T-cell (primary cell): ENCODE data around the gene KRTAP10-9. TPM values are rescaled to one million over a fixed set of nuclear protein-coding genes. Genes with fewer than 3 reads are reported as not detected.
A peak's percentile ranks its signal among the peaks of the same experiment; 100 is the strongest.
"Not testable (repeated sequence)": the region's sequence is repeated elsewhere in the genome, so short reads cannot be mapped to it uniquely, and the experiment has no call there.

Source experiments
- ATAC-seq, 4 experiments: fragments of 200-7000 bp in 3 of 4; fragments of 150-1000 bp in 1 of 4; cut with Tn5 transposase; replicated peaks in 1 of 4; 1 replicate in 3 of 4; 2 replicates in 1 of 4; pipeline ENCODE4 v1.10.0; 2021; ENCODE audit warnings: moderate library complexity in 3 of 4, mild to moderate bottlenecking in 2 of 4, moderate number of reproducible peaks in 1 of 4
- CTCF ChIA-PET, 2 donors: fragments of 300-600 bp; sonication (Branson Sonifier 250); formaldehyde crosslinking; loops; one replicate each; lab custom pipeline; 2022; ENCODE audit warnings: antibody characterized with exemption in 2 of 2; lab: Charles Lee
- POLR2A ChIA-PET, 2 donors: fragments of 300-600 bp; sonication (Branson Sonifier 250); formaldehyde crosslinking; loops; one replicate each; lab custom pipeline; 2022; ENCODE audit warnings: antibody characterized with exemption in 2 of 2; lab: Charles Lee
- DNase-seq, 35 experiments: peaks; one replicate each; pipeline versions ENCODE4 v3.0.0 to v3.0.0-alpha.2; 2013 to 2023
- H3K27ac ChIP-seq: one replicate; pipeline ENCODE4 v1.5.1; 2013; ENCODE audit warnings: low read length
- H3K27me3 ChIP-seq, 2 experiments: replicated peaks in 1 of 2; 1 replicate in 1 of 2; 2 replicates in 1 of 2; pipeline versions ENCODE4 v1.6.1 to v1.7.0; 2013; ENCODE audit warnings: low read length in 1 of 2, mixed read lengths in 1 of 2; ENCODE audit not compliant: control insufficient read depth in 2 of 2, insufficient read depth in 2 of 2; ENCODE audit errors: extremely low read depth in 1 of 2
- H3K36me3 ChIP-seq, 2 donors: 1 replicate in 1 of 2; 2 replicates in 1 of 2; pipeline versions ENCODE4 v1.6.1 to v1.7.0; 2013; ENCODE audit warnings: low read length in 1 of 2; ENCODE audit not compliant: control insufficient read depth in 2 of 2, insufficient read depth in 1 of 2; ENCODE audit errors: extremely low read depth in 1 of 2
- H3K4me1 ChIP-seq, 2 experiments: 1 replicate in 1 of 2; 2 replicates in 1 of 2; pipeline versions ENCODE4 v1.6.1 to v1.7.0; 2013; ENCODE audit warnings: low read length in 2 of 2, mixed read lengths in 1 of 2; ENCODE audit not compliant: insufficient read depth in 2 of 2, control insufficient read depth in 1 of 2; ENCODE audit errors: extremely low read depth in 1 of 2
- H3K4me3 ChIP-seq, 2 donors: 1 replicate in 1 of 2; 2 replicates in 1 of 2; pipeline versions ENCODE4 v1.5.1 to v1.7.0; 2013; ENCODE audit warnings: mild to moderate bottlenecking in 2 of 2, low read length in 1 of 2, moderate library complexity in 1 of 2; ENCODE audit not compliant: control insufficient read depth in 1 of 2; ENCODE audit errors: extremely low read depth in 1 of 2
- H3K9me3 ChIP-seq: 2 replicates; pipeline ENCODE4 v1.7.0; 2013
- H3K27ac Mint-ChIP-seq, 2 donors: one replicate each; pipeline ENCODE4 v1.8.0; 2020 to 2021; ENCODE audit warnings: mild to moderate bottlenecking in 2 of 2, mixed read lengths in 2 of 2
- H3K27me3 Mint-ChIP-seq, 2 donors: one replicate each; pipeline ENCODE4 v1.8.0; 2021 to 2022; ENCODE audit warnings: mixed read lengths in 2 of 2
- H3K36me3 Mint-ChIP-seq: one replicate; pipeline ENCODE4 v1.8.0; 2021; ENCODE audit warnings: mixed read lengths
- H3K4me1 Mint-ChIP-seq, 3 donors: one replicate each; pipeline ENCODE4 v1.8.0; 2020 to 2022; ENCODE audit warnings: mixed read lengths in 3 of 3, mild to moderate bottlenecking in 1 of 3
- H3K4me3 Mint-ChIP-seq, 3 donors: one replicate each; pipeline ENCODE4 v1.8.0; 2020 to 2022; ENCODE audit warnings: mild to moderate bottlenecking in 3 of 3, mixed read lengths in 3 of 3, moderate library complexity in 3 of 3
- H3K9me3 Mint-ChIP-seq, 3 donors: one replicate each; pipeline ENCODE4 v1.8.0; 2020 to 2022; ENCODE audit warnings: mixed read lengths in 3 of 3
- WGBS: methylation state at CpG from one replicate; pipeline ENCODE4 v1.1.5; 2013; ENCODE audit warnings: missing lambda C conversion rate; ENCODE audit not compliant: insufficient coverage; 5-methylcytosine and 5-hydroxymethylcytosine counted together
- total RNA-seq, 35 experiments: library from RNA in 6 of 35; stranded (reverse) in 6 of 35; fragments of 120-200 nt in 1 of 35; gene quantifications; one replicate each; pipeline versions ENCODE4 v1.2.1 to v1.2.4 and lab custom pipeline; 2013 to 2026

Gene KRTAP10-9, protein sequence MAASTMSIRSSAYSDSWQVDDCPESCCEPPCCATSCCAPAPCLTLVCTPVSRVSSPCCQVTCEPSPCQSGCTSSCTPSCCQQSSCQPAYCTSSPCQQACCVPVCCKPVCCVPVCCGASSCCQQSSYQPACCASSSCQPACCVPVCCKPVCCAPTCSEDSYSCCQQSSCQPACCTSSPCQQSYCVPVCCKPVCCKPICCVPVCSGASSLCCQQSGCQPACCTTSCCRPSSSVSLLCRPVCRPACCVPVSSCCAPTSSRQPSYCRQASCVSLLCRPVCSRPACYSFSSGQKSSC
- total RNA-seq (not detected), total RNA-seq (lab: John Stamatoyannopoulos, UW) (0 to 0.10 (median 0) reads per million in 29 experiments)
- total RNA-seq (2013), result not detected

GRCh38 chr21:44626673-44627143 lies at the start of gene KRTAP10-9:
Gene KRTAP10-9, plus strand, starts transcription at chr21:44627093. Its CDS starts 79 bp downstream, at chr21:44627172.
- Histone ChIP-seq H3K27me3 (no peaks in the 10 kb centered on the region), H3K9me3 (peaks cover 4% of the 10 kb centered on the region), H3K36me3 (no peaks in the 10 kb centered on the region), H3K4me1 (peaks cover 9 to 58% of the 10 kb centered on the region in 2 experiments), H3K4me3 (no peak within 1 kb of the TSS), H3K27ac (no peak within 1 kb of the TSS)
- peak within 1 kb of the TSS in 1 of 2 donors; percentile 28 for H3K27ac Mint-ChIP-seq
- DNase-seq (no peak), ATAC-seq (no peak)
- POLR2A ChIA-PET, result no interaction called here
- H3K27me3 Mint-ChIP-seq, result no peaks in the 10 kb centered on the region
- peaks cover 28% of the 10 kb centered on the region for H3K36me3 Mint-ChIP-seq
- peaks cover 35 to 49% (median 40%) of the 10 kb centered on the region in 3 donors for H3K9me3 Mint-ChIP-seq
- CTCF ChIA-PET, result no interaction called here
- WGBS, result 53% methylated on average over 5 of the region's 7 CpGs
- H3K4me3 Mint-ChIP-seq, result peak within 1 kb of the TSS in 1 of 3 donors; percentile 17
- H3K4me1 Mint-ChIP-seq, result peaks cover 15 to 32% (median 31%) of the 10 kb centered on the region in 3 donors

DNA sequence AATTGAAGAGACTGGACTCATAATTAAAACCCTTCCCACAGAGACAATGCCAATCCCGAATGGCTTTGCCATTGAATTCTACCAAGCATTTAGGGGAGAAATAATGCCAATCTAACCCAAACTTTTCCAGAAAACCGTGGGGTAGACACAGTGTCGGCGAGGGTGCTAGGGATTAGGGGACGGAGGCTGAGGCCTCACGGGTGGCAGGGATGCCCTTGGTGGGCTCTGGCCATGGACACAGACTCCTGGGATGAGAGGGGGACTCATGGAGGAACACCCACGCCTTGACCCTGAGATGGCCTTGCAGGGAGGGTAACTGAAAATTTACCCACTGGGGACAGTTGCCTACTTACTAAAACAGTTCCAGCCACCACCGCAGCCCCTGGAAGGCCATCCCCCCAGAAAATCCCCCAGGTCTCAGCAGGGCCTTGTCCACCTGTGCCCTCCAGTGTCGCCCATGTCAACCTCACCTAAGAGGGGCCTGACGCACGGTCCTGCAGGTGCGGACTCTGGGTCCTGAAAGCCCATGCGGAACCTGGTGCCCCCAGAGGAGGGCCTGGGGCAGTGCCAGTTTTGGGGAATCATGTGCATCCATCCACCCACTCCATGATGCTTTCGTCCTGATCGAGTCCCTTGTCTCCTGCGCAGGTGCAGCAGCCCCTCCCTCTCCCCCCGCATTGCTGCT lies 48.4 kb upstream of the KRTAP10-9 start:
- H3K36me3 ChIP-seq, result no peaks in the 10 kb centered on the region
- H3K27me3 Mint-ChIP-seq, result peaks cover 13 to 15% of the 10 kb centered on the region in 2 donors
- ChIA-PET CTCF (no interaction called here), POLR2A (no interaction called here)
- H3K36me3 Mint-ChIP-seq, result no peaks in the 10 kb centered on the region
- ATAC-seq (no peak), DNase-seq (peak in 1 of 35 experiments; percentile 2)
- H3K4me3 Mint-ChIP-seq, result no peak overlapping the region
- peaks cover 0 to 7% of the 10 kb centered on the region in 2 experiments for H3K4me1 ChIP-seq
- H3K4me1 Mint-ChIP-seq, result peaks cover 12 to 27% (median 12%) of the 10 kb centered on the region in 3 donors
- peaks cover 0 to 21% of the 10 kb centered on the region in 2 experiments for H3K27me3 ChIP-seq
- H3K9me3 ChIP-seq, result no peaks in the 10 kb centered on the region
- no peak overlapping the region for H3K4me3 ChIP-seq
- H3K27ac ChIP-seq, result no peak overlapping the region
- peak overlapping the region in 1 of 2 donors; percentile 72 for H3K27ac Mint-ChIP-seq
- WGBS, result 94% methylated on average over 9 of the region's 17 CpGs
- H3K9me3 Mint-ChIP-seq, result peaks cover 8 to 29% (median 16%) of the 10 kb centered on the region in 3 donors

- ChIA-PET POLR2A (no interaction called here), CTCF (no interaction called here)
- Mint-ChIP-seq H3K4me3 (no peak overlapping the region), H3K4me1 (peaks cover 19 to 30% (median 19%) of the 10 kb centered on the region in 3 donors), H3K36me3 (no peaks in the 10 kb centered on the region), H3K27ac (no peak overlapping the region), H3K9me3 (peaks cover 8 to 29% (median 16%) of the 10 kb centered on the region in 3 donors), H3K27me3 (peaks cover 14 to 19% of the 10 kb centered on the region in 2 donors)
- Histone ChIP-seq H3K4me1 (peaks cover 0 to 10% of the 10 kb centered on the region in 2 experiments), H3K27ac (no peak overlapping the region), H3K4me3 (no peak overlapping the region), H3K36me3 (no peaks in the 10 kb centered on the region), H3K9me3 (no peaks in the 10 kb centered on the region), H3K27me3 (peaks cover 0 to 20% of the 10 kb centered on the region in 2 experiments)
- WGBS, result 66% methylated on average over 10 of the region's 22 CpGs
- peak in 2 of 35 experiments; percentile 3 to 17 for DNase-seq
- no peak for ATAC-seq
Observed at GRCh38 chr21:44579056-44579832, 47.6 kb upstream of the KRTAP10-9 start.

DNA sequence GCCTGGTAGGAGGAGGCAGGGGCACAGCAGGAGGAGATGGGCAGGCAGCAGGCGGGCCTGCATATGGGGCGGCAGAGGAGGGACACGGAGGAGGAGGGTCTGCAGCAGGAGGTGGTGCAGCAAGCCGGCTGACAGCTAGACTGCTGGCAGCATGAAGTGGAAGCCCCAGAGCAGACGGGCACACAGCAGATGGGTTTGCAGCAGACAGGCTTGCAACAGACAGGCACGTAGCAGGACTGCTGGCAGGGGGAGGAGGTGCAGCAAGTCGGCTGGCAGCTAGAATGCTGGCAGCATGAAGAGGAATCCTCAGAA lies 47.1 kb upstream of the KRTAP10-9 start:
- Histone ChIP-seq H3K4me3 (no peak overlapping the region), H3K9me3 (no peaks in the 10 kb centered on the region), H3K27me3 (peaks cover 0 to 14% of the 10 kb centered on the region in 2 experiments), H3K4me1 (peaks cover 0 to 5% of the 10 kb centered on the region in 2 experiments), H3K27ac (no peak overlapping the region), H3K36me3 (no peaks in the 10 kb centered on the region)
- no peak for ATAC-seq
- Mint-ChIP-seq H3K4me3 (peak overlapping the region in 1 of 3 donors; percentile 33), H3K9me3 (peaks cover 8 to 29% (median 16%) of the 10 kb centered on the region in 3 donors), H3K27me3 (peaks cover 13 to 22% of the 10 kb centered on the region in 2 donors), H3K36me3 (no peaks in the 10 kb centered on the region), H3K27ac (no peak overlapping the region), H3K4me1 (peaks cover 22 to 33% (median 22%) of the 10 kb centered on the region in 3 donors)
- no peak for DNase-seq
- 72% methylated on average over 7 of the region's 7 CpGs for WGBS
- CTCF ChIA-PET, result no interaction called here
- POLR2A ChIA-PET, result no interaction called here

DNA sequence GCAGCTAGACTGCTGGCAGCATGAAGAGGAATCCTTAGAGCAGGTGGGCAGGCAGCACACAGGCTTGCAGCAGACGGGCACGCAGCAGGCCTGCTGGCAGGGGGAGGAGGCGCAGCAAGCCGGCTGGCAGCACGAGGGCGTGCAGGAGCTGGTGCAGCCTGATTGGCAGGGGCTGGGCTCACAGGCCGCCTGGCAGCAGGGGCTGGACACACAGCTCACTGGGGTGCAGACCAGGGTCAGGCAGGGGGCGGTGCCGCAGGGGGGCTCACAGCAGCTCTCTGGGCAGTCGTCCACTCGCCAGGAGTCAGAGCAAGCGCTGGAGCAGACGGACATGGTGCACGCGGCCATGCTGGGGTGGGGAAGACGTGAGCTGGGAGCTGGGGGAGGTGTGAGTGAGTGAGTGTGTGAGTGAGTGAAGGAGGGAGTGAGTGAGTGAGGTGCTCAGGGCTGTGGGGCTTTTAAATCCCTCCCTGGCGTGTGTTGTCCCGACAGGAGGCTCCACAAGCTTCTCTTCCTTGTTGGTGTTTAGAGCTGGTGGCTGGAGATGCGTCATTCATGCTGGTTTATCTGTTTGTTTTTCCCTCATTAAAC lies 46.6 kb upstream of the KRTAP10-9 start, which contains the start of gene KRTAP10-5:
Gene KRTAP10-5 (minus strand): TSS at position 374 of the 591 bp plus-strand sequence. CDS start 26 bp downstream, at position 348.
- peak in 3 of 35 experiments; percentile 4 to 24 (median 7) for DNase-seq
- peaks cover 20 to 28% (median 22%) of the 10 kb centered on the region in 3 donors for H3K4me1 Mint-ChIP-seq
- CTCF ChIA-PET, H3K36me3 ChIP-seq, H3K27ac ChIP-seq, H3K36me3 Mint-ChIP-seq, H3K4me1 ChIP-seq, H3K9me3 ChIP-seq, ATAC-seq, H3K4me3 ChIP-seq, H3K27ac Mint-ChIP-seq, POLR2A ChIA-PET, H3K27me3 ChIP-seq: not testable (repeated sequence)
- H3K9me3 Mint-ChIP-seq, result peaks cover 8 to 29% (median 16%) of the 10 kb centered on the region in 3 donors
- peak within 1 kb of the TSS in 2 of 3 donors; percentile 33 to 36 for H3K4me3 Mint-ChIP-seq
- 72% methylated on average over 17 of the region's 19 CpGs for WGBS
- H3K27me3 Mint-ChIP-seq, result peaks cover 13 to 23% of the 10 kb centered on the region in 2 donors
